C4-2B (cell line): ENCODE data around the gene RGS11.
"Not testable (repeated sequence)": the region's sequence is repeated elsewhere in the genome, so short reads cannot be mapped to it uniquely, and the experiment has no call there.

Source experiments
- CTCF ChIP-seq: fragments of 450-650 bp; conservative IDR thresholded peaks from 2 replicates; pipeline ENCODE4 v1.5.1; 2017; ENCODE audit warnings: mild to moderate bottlenecking
- ZFX ChIP-seq: fragments of 450-650 bp; IDR thresholded peaks from 2 replicates; pipeline ENCODE4 v1.6.1; 2017

- TF ChIP-seq CTCF, ZFX: not testable (repeated sequence)
These were observed 45.4 kb downstream of the RGS11 start for GRCh38 chr16:230351-230750.
